Fibroblast of mammary gland (primary cell): ENCODE data around the gene TSLP.

Experiments
- DNase-seq: peaks from one replicate; pipeline ENCODE4 v3.0.0-alpha.2; 2010; ENCODE audit warnings: low read depth
- H3K4me3 ChIP-seq: 2 replicates; pipeline ENCODE4 v1.5.1; 2011; ENCODE audit warnings: low read depth, mild to moderate bottlenecking, low read length, moderate library complexity; ENCODE audit not compliant: control insufficient read depth
- CTCF ChIP-seq: conservative IDR thresholded peaks from 2 replicates; pipeline ENCODE4 v1.5.1; 2011; ENCODE audit warnings: low read depth, low read length, inconsistent platforms; ENCODE audit not compliant: control insufficient read depth, insufficient read depth

TSLP gene

GRCh38 chr5:111120911-111121310 lies 49.4 kb downstream of the TSLP start:
- no peak for DNase-seq
- H3K4me3 ChIP-seq, result no peak overlapping the region
- TF ChIP-seq CTCF, result no peak

GRCh38 chr5:111121926-111122325 lies 50.4 kb downstream of the TSLP start:
- H3K4me3 ChIP-seq, result no peak overlapping the region
- no peak for TF ChIP-seq CTCF
- DNase-seq, result no peak

GRCh38 chr5:111122398-111122797 lies 50.9 kb downstream of the TSLP start:
- H3K4me3 ChIP-seq, result no peak overlapping the region
- DNase-seq, result no peak
- TF ChIP-seq CTCF, result no peak

GRCh38 chr5:111124793-111125192 lies 53.3 kb downstream of the TSLP start:
- TF ChIP-seq CTCF, result no peak
- DNase-seq, result no peak
- H3K4me3 ChIP-seq, result no peak overlapping the region

GRCh38 chr5:111126896-111127295 lies 55.4 kb downstream of the TSLP start:
- TF ChIP-seq CTCF, result no peak
- H3K4me3 ChIP-seq, result no peak overlapping the region

More at GRCh38 chr5:111126896-111127295, 55.4 kb downstream of the TSLP start:
- DNase-seq, result no peak
